HG02981 (cell line): ENCODE results near the gene PLAC1.

Experiments
- ATAC-seq: cut with Tn5 transposase; IDR thresholded peaks from one replicate; pipeline ENCODE4 v1.9.1; 2021; ENCODE audit warnings: mild to moderate bottlenecking, moderate library complexity; ENCODE audit not compliant: unreplicated experiment

Gene PLAC1

GRCh38 chrX:134671294-134671693 is 13.0 kb upstream of the PLAC1 start:
- ATAC-seq: no peak

- ATAC-seq: no peak
Observed at GRCh38 chrX:134670134-134670924, 12.1 kb upstream of the PLAC1 start.

GRCh38 chrX:134669378-134670098 is 11.3 kb upstream of the PLAC1 start:
- no peak for ATAC-seq

GRCh38 chrX:134664202-134664601 is 5.9 kb upstream of the PLAC1 start:
- no peak for ATAC-seq

GRCh38 chrX:134661295-134661694 is 3.0 kb upstream of the PLAC1 start:
- ATAC-seq: no peak

GRCh38 chrX:134660627-134661026 is 2.4 kb upstream of the PLAC1 start:
- ATAC-seq: no peak

GRCh38 chrX:134659761-134660160 is 1.5 kb upstream of the PLAC1 start:
- no peak for ATAC-seq

GRCh38 chrX:134658760-134659023 is 421 bp upstream of the PLAC1 start:
- ATAC-seq: no peak

GRCh38 chrX:134654398-134655012 is 3.8 kb downstream of the PLAC1 start:
- no peak for ATAC-seq

- ATAC-seq: no peak
Observed at GRCh38 chrX:134653835-134654234, 4.4 kb downstream of the PLAC1 start.

- ATAC-seq: no peak
Observed at GRCh38 chrX:134650701-134651100, 7.6 kb downstream of the PLAC1 start.

GRCh38 chrX:134649770-134650169 is 8.5 kb downstream of the PLAC1 start:
- ATAC-seq: no peak

- no peak for ATAC-seq
Observed at GRCh38 chrX:134647477-134647877, 10.8 kb downstream of the PLAC1 start.

GRCh38 chrX:134646691-134647090 is 11.6 kb downstream of the PLAC1 start:
- no peak for ATAC-seq

- no peak for ATAC-seq
Observed at GRCh38 chrX:134645936-134646543, 12.2 kb downstream of the PLAC1 start.

GRCh38 chrX:134642386-134642785 is 15.9 kb downstream of the PLAC1 start:
- ATAC-seq: no peak

GRCh38 chrX:134641346-134641745 is 16.9 kb downstream of the PLAC1 start:
- ATAC-seq: no peak

GRCh38 chrX:134640914-134641313 is 17.4 kb downstream of the PLAC1 start:
- ATAC-seq: no peak

- ATAC-seq: no peak
Observed at GRCh38 chrX:134636851-134637250, 21.4 kb downstream of the PLAC1 start.

GRCh38 chrX:134634691-134635090 is 23.6 kb downstream of the PLAC1 start:
- ATAC-seq: no peak

- ATAC-seq: no peak
Observed at GRCh38 chrX:134633832-134634231, 24.4 kb downstream of the PLAC1 start.

- ATAC-seq: no peak
Observed at GRCh38 chrX:134633394-134633793, 24.9 kb downstream of the PLAC1 start.
